Chondrocyte (in vitro differentiated cells): Measurements from ENCODE around the gene GPR176. TPM values are rescaled to one million over a fixed set of nuclear protein-coding genes. Genes with fewer than 3 reads are reported as not detected.

Experiments used
- DNase-seq: peaks from one replicate; pipeline ENCODE4 v3.0.0; 2021; ENCODE audit warnings: mixed read lengths, low spot score
- H3K27ac Mint-ChIP-seq: one replicate; pipeline ENCODE4 v1.8.0; 2021; ENCODE audit warnings: mild to moderate bottlenecking, moderate library complexity, mixed read lengths; ENCODE audit not compliant: unreplicated experiment
- H3K27me3 Mint-ChIP-seq: 2 replicates; pipeline ENCODE4 v1.8.0; 2021; ENCODE audit warnings: low read depth, mixed read lengths
- H3K36me3 Mint-ChIP-seq: 2 replicates; pipeline ENCODE4 v1.8.0; 2021; ENCODE audit warnings: low read depth, mixed read lengths
- H3K4me1 Mint-ChIP-seq: 2 replicates; pipeline ENCODE4 v1.8.0; 2021; ENCODE audit warnings: low read depth, mild to moderate bottlenecking, mixed read lengths
- H3K4me3 Mint-ChIP-seq: one replicate; pipeline ENCODE4 v1.8.0; 2021; ENCODE audit warnings: mild to moderate bottlenecking, moderate library complexity, mixed read lengths; ENCODE audit not compliant: unreplicated experiment
- H3K9me3 Mint-ChIP-seq: 2 replicates; pipeline ENCODE4 v1.8.0; 2021; ENCODE audit warnings: low read depth, mixed read lengths
- total RNA-seq: library from RNA; stranded (reverse); gene quantifications from 3 replicates; pipeline ENCODE4 v1.2.1, GENCODE V29; 2021
- TF ChIP-seq, protein P1 (sequence below): fragments of 200-600 bp; sonication (generic); IDR thresholded peaks from 2 replicates; pipeline ENCODE4 v1.5.0; 2021; ENCODE audit warnings: antibody characterized with exemption, mild to moderate bottlenecking, moderate library complexity

GPR176 gene
- total RNA-seq, 1 donor from 2014 or later, result 31.1 TPM

DNA sequence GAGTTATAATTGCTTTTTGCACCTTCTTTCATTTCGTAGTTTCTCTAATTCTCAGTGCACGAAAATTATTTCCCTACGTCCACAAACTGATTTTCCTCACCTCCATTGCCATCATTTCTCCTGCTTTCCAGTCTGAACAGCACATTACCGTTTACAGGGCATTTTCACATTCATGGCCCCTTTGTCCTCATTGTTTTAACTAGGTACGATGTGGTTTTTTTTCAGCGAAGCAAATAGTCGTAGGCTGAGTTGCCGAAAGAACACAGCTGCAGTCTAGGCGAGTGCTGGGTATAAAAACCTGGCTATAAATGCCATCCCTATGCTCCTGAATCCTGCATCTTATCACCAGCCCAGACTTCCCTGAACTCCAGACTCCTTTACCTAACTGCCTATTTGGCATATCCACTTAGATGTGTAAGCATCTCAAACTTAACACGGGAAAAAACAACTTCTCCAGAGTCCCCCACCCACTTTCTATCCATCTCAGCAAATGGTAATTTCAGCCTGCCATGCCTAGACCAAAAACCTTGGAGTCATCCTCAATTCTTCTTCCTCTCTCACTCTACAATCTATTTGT, 136.7 kb downstream of the GPR176 start:
- H3K4me1 Mint-ChIP-seq, result peaks cover 48% of the 10 kb centered on the region
- H3K4me3 Mint-ChIP-seq, result peak overlapping the region; percentile 93
- H3K9me3 Mint-ChIP-seq, result no peaks in the 10 kb centered on the region
- DNase-seq, result no peak
- TF ChIP-seq, protein P1, sequence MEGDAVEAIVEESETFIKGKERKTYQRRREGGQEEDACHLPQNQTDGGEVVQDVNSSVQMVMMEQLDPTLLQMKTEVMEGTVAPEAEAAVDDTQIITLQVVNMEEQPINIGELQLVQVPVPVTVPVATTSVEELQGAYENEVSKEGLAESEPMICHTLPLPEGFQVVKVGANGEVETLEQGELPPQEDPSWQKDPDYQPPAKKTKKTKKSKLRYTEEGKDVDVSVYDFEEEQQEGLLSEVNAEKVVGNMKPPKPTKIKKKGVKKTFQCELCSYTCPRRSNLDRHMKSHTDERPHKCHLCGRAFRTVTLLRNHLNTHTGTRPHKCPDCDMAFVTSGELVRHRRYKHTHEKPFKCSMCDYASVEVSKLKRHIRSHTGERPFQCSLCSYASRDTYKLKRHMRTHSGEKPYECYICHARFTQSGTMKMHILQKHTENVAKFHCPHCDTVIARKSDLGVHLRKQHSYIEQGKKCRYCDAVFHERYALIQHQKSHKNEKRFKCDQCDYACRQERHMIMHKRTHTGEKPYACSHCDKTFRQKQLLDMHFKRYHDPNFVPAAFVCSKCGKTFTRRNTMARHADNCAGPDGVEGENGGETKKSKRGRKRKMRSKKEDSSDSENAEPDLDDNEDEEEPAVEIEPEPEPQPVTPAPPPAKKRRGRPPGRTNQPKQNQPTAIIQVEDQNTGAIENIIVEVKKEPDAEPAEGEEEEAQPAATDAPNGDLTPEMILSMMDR, result no peak
- no peaks in the 10 kb centered on the region for H3K27me3 Mint-ChIP-seq
- peak overlapping the region; percentile 4 for H3K27ac Mint-ChIP-seq
- no peaks in the 10 kb centered on the region for H3K36me3 Mint-ChIP-seq

- Mint-ChIP-seq H3K4me3 (peak within 1 kb of the TSS; percentile 93), H3K27me3 (no peaks in the 10 kb centered on the region), H3K9me3 (no peaks in the 10 kb centered on the region), H3K36me3 (no peaks in the 10 kb centered on the region), H3K27ac (peak within 1 kb of the TSS; percentile 95), H3K4me1 (peaks cover 40% of the 10 kb centered on the region)
- TF ChIP-seq, protein P1, result no peak
- peak; percentile 98 for DNase-seq
Measured at GRCh38 chr15:39782441-39783138, 137.5 kb downstream of the GPR176 start, which contains the start of gene FSIP1. Gene FSIP1 (minus strand): TSS chr15:39782841. CDS start chr15:39776524, 6,317 bp downstream.

DNA sequence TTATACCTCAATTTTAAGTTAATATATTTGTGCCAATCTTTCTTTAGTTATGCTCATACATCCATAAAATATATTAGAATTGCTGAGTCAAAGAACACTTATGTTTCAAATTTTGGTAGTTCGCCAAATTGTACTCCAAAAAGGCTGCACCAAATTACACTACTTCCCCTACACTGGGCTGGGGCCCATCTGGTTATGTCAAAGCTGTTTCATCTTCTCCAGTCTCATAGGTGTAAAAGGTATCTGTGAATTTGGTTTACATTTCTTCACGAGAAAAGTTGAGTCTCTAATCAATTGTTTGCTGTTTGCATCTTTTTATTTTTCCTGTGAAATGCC, 138.1 kb downstream of the GPR176 start:
- TF ChIP-seq, protein P1, result no peak
- H3K4me3 Mint-ChIP-seq, result peak overlapping the region; percentile 93
- H3K27me3 Mint-ChIP-seq, result no peaks in the 10 kb centered on the region
- no peaks in the 10 kb centered on the region for H3K9me3 Mint-ChIP-seq
- H3K4me1 Mint-ChIP-seq, result peaks cover 35% of the 10 kb centered on the region
- no peak for DNase-seq
- H3K36me3 Mint-ChIP-seq, result no peaks in the 10 kb centered on the region
- no peak overlapping the region for H3K27ac Mint-ChIP-seq

- DNase-seq, result no peak
- peak overlapping the region; percentile 93 for H3K4me3 Mint-ChIP-seq
- H3K27ac Mint-ChIP-seq, result no peak overlapping the region
- H3K36me3 Mint-ChIP-seq, result no peaks in the 10 kb centered on the region
- TF ChIP-seq, protein P1, result no peak
- no peaks in the 10 kb centered on the region for H3K27me3 Mint-ChIP-seq
- H3K4me1 Mint-ChIP-seq, result peaks cover 29% of the 10 kb centered on the region
- no peaks in the 10 kb centered on the region for H3K9me3 Mint-ChIP-seq
Measured at GRCh38 chr15:39781147-39781966, 138.7 kb downstream of the GPR176 start.

DNA sequence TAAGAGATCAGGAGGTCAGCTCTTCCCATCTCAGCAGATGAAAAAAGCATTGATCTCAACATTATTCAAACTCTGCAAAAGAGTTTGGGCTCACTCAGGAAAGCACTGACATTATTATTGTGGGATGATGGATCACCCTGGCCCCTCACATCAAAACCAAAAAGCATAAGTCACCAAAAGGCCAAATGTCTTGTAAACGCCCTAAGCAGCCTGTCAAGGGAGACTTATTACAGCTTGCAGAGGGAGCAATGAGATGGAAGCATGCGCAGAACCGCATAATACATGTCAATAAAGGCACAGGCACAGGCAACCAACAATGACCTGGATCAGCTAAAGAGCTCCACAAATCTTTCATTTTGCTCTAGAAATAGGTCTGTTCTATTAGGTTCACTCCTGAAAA, 142.0 kb downstream of the GPR176 start:
- Mint-ChIP-seq H3K27ac (no peak overlapping the region), H3K36me3 (peaks cover 2% of the 10 kb centered on the region), H3K4me3 (no peak overlapping the region), H3K27me3 (no peaks in the 10 kb centered on the region), H3K9me3 (no peaks in the 10 kb centered on the region), H3K4me1 (peaks cover 5% of the 10 kb centered on the region)
- TF ChIP-seq, protein P1, result no peak
- DNase-seq, result no peak
